Neural progenitor cell (in vitro differentiated cells): ENCODE measurements around the gene PACC1. TPM values are rescaled to one million over a fixed set of nuclear protein-coding genes. Genes with fewer than 3 reads are reported as not detected.

Experiments used
- DNase-seq: peaks from one replicate; pipeline ENCODE4 v3.0.0-alpha.2; 2016; ENCODE audit warnings: low spot score
- H2AFZ ChIP-seq: fragments of 200-600 bp; sonication (generic); replicated peaks from 2 replicates; pipeline ENCODE4 v1.6.1; 2016; ENCODE audit warnings: antibody characterized with exemption
- H3F3A ChIP-seq: fragments of 200-600 bp; sonication (generic); 2 replicates; pipeline ENCODE4 v1.6.1; 2016; ENCODE audit warnings: antibody characterized with exemption, low read depth
- H3K27ac ChIP-seq: fragments of 200-600 bp; sonication (generic); 2 replicates; pipeline ENCODE4 v1.5.1; 2016; ENCODE audit warnings: mild to moderate bottlenecking
- H3K27me3 ChIP-seq: fragments of 200-600 bp; sonication (generic); 2 replicates; pipeline ENCODE4 v1.6.1; 2016; ENCODE audit warnings: mild to moderate bottlenecking, moderate library complexity
- H3K36me3 ChIP-seq: fragments of 200-600 bp; sonication (generic); 2 replicates; pipeline ENCODE4 v1.5.1; 2016
- H3K4me1 ChIP-seq: fragments of 200-600 bp; sonication (generic); 2 replicates; pipeline ENCODE4 v1.6.1; 2016; ENCODE audit warnings: mixed run types
- H3K4me2 ChIP-seq: fragments of 200-600 bp; sonication (generic); 2 replicates; pipeline ENCODE4 v1.6.1; 2016
- H3K4me3 ChIP-seq: fragments of 200-600 bp; sonication (generic); 2 replicates; pipeline ENCODE4 v1.5.1; 2016
- H3K79me2 ChIP-seq: fragments of 200-600 bp; sonication (generic); 2 replicates; pipeline ENCODE4 v1.6.1; 2016; ENCODE audit warnings: low read depth
- H3K9ac ChIP-seq: fragments of 200-600 bp; sonication (generic); 2 replicates; pipeline ENCODE4 v1.6.1; 2016
- H3K9me3 ChIP-seq: fragments of 200-600 bp; sonication (generic); 2 replicates; pipeline ENCODE4 v1.5.1; 2016; ENCODE audit warnings: low read depth
- H4K20me1 ChIP-seq: fragments of 200-600 bp; sonication (generic); 2 replicates; pipeline ENCODE4 v1.6.1; 2016; ENCODE audit warnings: low read depth
- H3K27ac Mint-ChIP-seq: 3 replicates; pipeline ENCODE4 v1.8.0; 2021; ENCODE audit warnings: mixed read lengths
- H3K27me3 Mint-ChIP-seq: 2 replicates; pipeline ENCODE4 v1.8.0; 2022; ENCODE audit warnings: low read depth, mild to moderate bottlenecking, inconsistent platforms, moderate library complexity, mixed read lengths; ENCODE audit not compliant: insufficient read depth
- H3K36me3 Mint-ChIP-seq: 3 replicates; pipeline ENCODE4 v1.8.0; 2021; ENCODE audit warnings: mixed read lengths
- H3K4me1 Mint-ChIP-seq: 3 replicates; pipeline ENCODE4 v1.8.0; 2021; ENCODE audit warnings: mixed read lengths
- H3K4me3 Mint-ChIP-seq: 3 replicates; pipeline ENCODE4 v1.8.0; 2021; ENCODE audit warnings: mild to moderate bottlenecking, moderate library complexity, mixed read lengths
- H3K9me3 Mint-ChIP-seq: 3 replicates; pipeline ENCODE4 v1.8.0; 2020; ENCODE audit warnings: mixed read lengths
- CTCF ChIP-seq: fragments of 200-600 bp; sonication (generic); IDR thresholded peaks from 2 replicates; pipeline ENCODE4 v1.5.1; 2017; ENCODE audit warnings: antibody characterized with exemption, mild to moderate bottlenecking
- EZH2 ChIP-seq: fragments of 200-600 bp; sonication (generic); IDR thresholded peaks from 2 replicates; pipeline ENCODE4 v1.6.1; 2017; ENCODE audit warnings: antibody characterized with exemption, mild to moderate bottlenecking, moderate library complexity
- EZH2phosphoT487 ChIP-seq: fragments of 200-600 bp; sonication (generic); IDR thresholded peaks from 2 replicates; pipeline ENCODE4 v1.6.1; 2017; ENCODE audit warnings: antibody characterized with exemption
- total RNA-seq: library from RNA; depleted of rRNA; stranded (reverse); fragments of >200 nt; gene quantifications from 2 replicates; pipeline ENCODE4 v1.2.3, GENCODE V29; 2015; ENCODE audit warnings: low replicate concordance

The PACC1 gene
- total RNA-seq, 1 donor from 2014 or later, result 21.1 TPM

DNA sequence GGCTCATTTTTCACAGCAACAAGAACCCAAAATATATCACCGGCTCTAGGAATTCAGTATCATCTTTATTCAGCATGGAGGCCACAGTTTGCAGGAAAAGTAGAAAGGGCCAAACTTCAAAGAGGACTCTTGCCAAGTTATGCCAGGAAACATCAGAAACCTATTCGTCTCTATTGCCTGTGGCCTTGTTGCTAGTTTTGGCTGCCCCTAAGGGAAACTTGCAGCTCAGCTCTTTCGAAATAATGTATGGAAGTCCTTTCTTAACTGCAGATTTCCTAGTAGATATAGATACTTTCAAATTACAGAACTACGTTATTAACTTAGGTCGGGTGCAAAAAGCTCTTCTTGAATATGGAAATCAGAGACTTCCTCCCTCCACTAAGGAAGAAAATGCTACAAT, 13.8 kb upstream of the PACC1 start:
- peaks cover 6% of the 10 kb centered on the region for H4K20me1 ChIP-seq
- Mint-ChIP-seq H3K27me3 (peaks cover 4% of the 10 kb centered on the region), H3K9me3 (no peaks in the 10 kb centered on the region), H3K27ac (no peak overlapping the region), H3K36me3 (no peaks in the 10 kb centered on the region), H3K4me1 (peaks cover 19% of the 10 kb centered on the region), H3K4me3 (no peak overlapping the region)
- TF ChIP-seq EZH2phosphoT487, result no peak
- no peak for TF ChIP-seq CTCF
- no peak for TF ChIP-seq EZH2
- no peaks in the 10 kb centered on the region for H3K79me2 ChIP-seq
- no peaks in the 10 kb centered on the region for H3K9me3 ChIP-seq
- H3K36me3 ChIP-seq, result no peaks in the 10 kb centered on the region
- H3K4me2 ChIP-seq, result no peak overlapping the region
- H3K4me3 ChIP-seq, result no peak overlapping the region
- no peak overlapping the region for H3K27ac ChIP-seq
- H3K27me3 ChIP-seq, result peaks cover 33% of the 10 kb centered on the region
- H3F3A ChIP-seq, result peaks cover 4% of the 10 kb centered on the region
- DNase-seq, result no peak
- peaks cover 11% of the 10 kb centered on the region for H3K4me1 ChIP-seq
- H2AFZ ChIP-seq, result no peak overlapping the region
- no peak overlapping the region for H3K9ac ChIP-seq

DNA sequence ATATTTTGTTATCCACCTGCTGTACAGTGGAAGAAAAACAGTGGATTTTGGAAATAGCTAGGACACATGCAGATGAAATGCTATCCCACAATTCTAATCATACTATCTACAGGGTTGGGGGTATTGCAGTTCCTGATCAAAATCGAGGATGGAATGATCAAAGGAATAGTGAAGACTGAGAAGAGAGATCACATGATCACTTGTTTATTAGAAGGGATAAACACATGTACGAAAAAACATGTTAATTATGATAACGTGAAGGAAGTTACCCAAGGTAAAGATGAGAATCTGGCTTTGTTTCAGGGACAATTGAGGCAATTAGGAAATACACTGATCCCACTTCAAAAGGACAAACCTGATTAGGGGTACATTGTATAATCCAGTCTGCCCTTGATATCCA, 9.2 kb upstream of the PACC1 start:
- Mint-ChIP-seq H3K36me3 (no peaks in the 10 kb centered on the region), H3K27ac (no peak overlapping the region), H3K4me1 (no peaks in the 10 kb centered on the region), H3K27me3 (peaks cover 2% of the 10 kb centered on the region), H3K9me3 (no peaks in the 10 kb centered on the region), H3K4me3 (no peak overlapping the region)
- H3K27ac ChIP-seq, result no peak overlapping the region
- H3K4me1 ChIP-seq, result peaks cover 9% of the 10 kb centered on the region
- H3K36me3 ChIP-seq, result no peaks in the 10 kb centered on the region
- H3K4me2 ChIP-seq, result no peak overlapping the region
- peaks cover 10% of the 10 kb centered on the region for H3K27me3 ChIP-seq
- DNase-seq, result no peak
- no peak overlapping the region for H2AFZ ChIP-seq
- no peak overlapping the region for H3K4me3 ChIP-seq
- no peak for TF ChIP-seq EZH2phosphoT487
- no peak for TF ChIP-seq EZH2
- TF ChIP-seq CTCF, result no peak
- H3K9me3 ChIP-seq, result no peaks in the 10 kb centered on the region
- peaks cover 6% of the 10 kb centered on the region for H4K20me1 ChIP-seq
- no peaks in the 10 kb centered on the region for H3K79me2 ChIP-seq
- H3K9ac ChIP-seq, result no peak overlapping the region
- no peaks in the 10 kb centered on the region for H3F3A ChIP-seq

- peaks cover 5% of the 10 kb centered on the region for H3K27me3 Mint-ChIP-seq
These were observed 6.5 kb upstream of the PACC1 start for GRCh38 chr1:212421165-212421564.

More at GRCh38 chr1:212421165-212421564, 6.5 kb upstream of the PACC1 start:
- Mint-ChIP-seq H3K36me3 (no peaks in the 10 kb centered on the region), H3K4me1 (no peaks in the 10 kb centered on the region), H3K27ac (no peak overlapping the region), H3K9me3 (no peaks in the 10 kb centered on the region), H3K4me3 (no peak overlapping the region)
- no peaks in the 10 kb centered on the region for H3K79me2 ChIP-seq
- H3K9ac ChIP-seq, result no peak overlapping the region
- H4K20me1 ChIP-seq, result peaks cover 6% of the 10 kb centered on the region
- no peak overlapping the region for H3K4me3 ChIP-seq
- H3F3A ChIP-seq, result no peaks in the 10 kb centered on the region
- no peak overlapping the region for H3K27ac ChIP-seq
- no peak overlapping the region for H3K4me2 ChIP-seq
- peaks cover 4% of the 10 kb centered on the region for H3K27me3 ChIP-seq
- TF ChIP-seq CTCF, result no peak
- TF ChIP-seq EZH2, result no peak
- no peak for TF ChIP-seq EZH2phosphoT487
- no peak overlapping the region for H2AFZ ChIP-seq
- H3K9me3 ChIP-seq, result no peaks in the 10 kb centered on the region
- H3K4me1 ChIP-seq, result peaks cover 9% of the 10 kb centered on the region
- H3K36me3 ChIP-seq, result no peaks in the 10 kb centered on the region
- no peak for DNase-seq
